K562 (cell line): ENCODE measurements around the gene FANCG. TPM values are rescaled to one million over a fixed set of nuclear protein-coding genes. Genes with fewer than 3 reads are reported as not detected.

Experiments
- ARID1B ChIP-seq: fragments of 450-650 bp; IDR thresholded peaks from 2 replicates; pipeline ENCODE4 v1.6.1; 2016; ENCODE audit warnings: antibody characterized with exemption, mild to moderate bottlenecking, inconsistent platforms
- CBFA2T3 ChIP-seq: fragments of 450-650 bp; IDR thresholded peaks from 2 replicates; pipeline ENCODE4 v1.6.1; 2017
- GTF3C2 ChIP-seq: IDR thresholded peaks from 3 replicates; pipeline ENCODE4 v1.6.1; 2011; ENCODE audit warnings: borderline replicate concordance, mild to moderate bottlenecking, moderate library complexity; ENCODE audit not compliant: insufficient read length; ENCODE audit errors: extremely low read depth
- IRF1 ChIP-seq: sonication (generic); formaldehyde crosslinking; IDR thresholded peaks from 2 replicates; pipeline ENCODE4 v1.8.0; 2022; ENCODE audit warnings: missing genetic modification reagents, mild to moderate bottlenecking, borderline replicate concordance
- MAX ChIP-seq: sonication (generic); formaldehyde crosslinking; IDR thresholded peaks from 2 replicates; pipeline ENCODE4 v1.9.0; 2022; ENCODE audit warnings: mild to moderate bottlenecking, missing genetic modification reagents
- MED1 ChIP-seq: sonication (generic); formaldehyde crosslinking; IDR thresholded peaks from 2 replicates; pipeline ENCODE4 v1.8.1; 2023; ENCODE audit warnings: missing genetic modification reagents, borderline replicate concordance
- RBM39 ChIP-seq: fragments of 200-400 bp; formaldehyde crosslinking; optimal IDR thresholded peaks from 2 replicates; pipeline ENCODE3; 2018; ENCODE audit warnings: low read depth, low read length
- REST ChIP-seq, 2 experiments: fragments of 450-650 bp; formaldehyde crosslinking in 1 of 2; IDR thresholded peaks; 2 replicates each; pipeline versions ENCODE4 v1.4.0 to v1.6.1; 2014 to 2020; ENCODE audit warnings: mild to moderate bottlenecking in 2 of 2, borderline replicate concordance in 1 of 2, low read depth in 1 of 2
- RFX5 ChIP-seq: IDR thresholded peaks from 2 replicates; pipeline ENCODE4 v1.6.1; 2011; ENCODE audit warnings: low read depth, mild to moderate bottlenecking, improper control_type of control experiment, low read length
- SETDB1 ChIP-seq: IDR thresholded peaks from one replicate; pipeline ENCODE4 v1.6.1; 2012; ENCODE audit warnings: low read length, control low read depth, inconsistent platforms
- SP2 ChIP-seq: IDR thresholded peaks from 2 replicates; pipeline ENCODE4 v1.6.1; 2011; ENCODE audit warnings: mild to moderate bottlenecking, low read depth, low read length, moderate library complexity; ENCODE audit not compliant: poor library complexity, severe bottlenecking; ENCODE audit errors: extremely low read depth
- TFE3 ChIP-seq: fragments of 450-650 bp; formaldehyde crosslinking; IDR thresholded peaks from 2 replicates; pipeline ENCODE4 v1.4.0; 2020; ENCODE audit warnings: mild to moderate bottlenecking, mixed read lengths
- ZNF224 ChIP-seq: sonication (generic); formaldehyde crosslinking; IDR thresholded peaks from 2 replicates; pipeline ENCODE4 v1.8.0; 2022; ENCODE audit warnings: mild to moderate bottlenecking, missing genetic modification reagents
- ZNF507 ChIP-seq: conservative IDR thresholded peaks from 2 replicates; pipeline ENCODE4 v1.6.1; 2017; ENCODE audit warnings: missing genetic modification characterization, missing compliant biosample characterization
- ZNF717 ChIP-seq: fragments of 250-450 bp; sonication (Bioruptor Pico); IDR thresholded peaks from 2 replicates; pipeline ENCODE4 v1.5.0; 2021
- polyA plus RNA-seq, 8 experiments: library from polyadenylated mRNA; depleted of rRNA in 4 of 8; stranded (reverse) in 5 of 8; unstranded in 3 of 8; fragments of >200 nt; fragmentation: Nextera tagmentation in 2 of 8; fragmentation: Illumina TruSeq in 1 of 8; extraction: Ambion mirVana in 2 of 8; extraction: Trizol in 1 of 8; gene quantifications; 2 replicates each; pipeline versions ENCODE4 v1.2.1 to v1.2.3, GENCODE V29; 2011 to 2014; ENCODE audit warnings: inconsistent platforms in 1 of 8, missing spikeins in 1 of 8
- total RNA-seq, 7 experiments: library from RNA; depleted of rRNA in 6 of 7; stranded (reverse); fragments of >200 nt in 6 of 7; fragmentation: Illumina TruSeq in 2 of 7; extraction: Trizol in 2 of 7; gene quantifications; 2 replicates each; pipeline versions ENCODE4 v1.2.1 to v1.2.3, GENCODE V29; 2011 to 2021; ENCODE audit warnings: low replicate concordance in 1 of 7

FANCG gene
- total and polyA plus RNA-seq, 9 of the 15 experiments (the other 6 are each of a cell fraction or from before 2014, with no cell fraction given) = 7.5 to 43.9 (median 31.0) TPM

- TF ChIP-seq TFE3 (CRISPR knock-in tag) = no peak
- TF ChIP-seq ZNF224 (CRISPR knock-in tag) = no peak
- TF ChIP-seq CBFA2T3 = peak; percentile 80
- no peak for TF ChIP-seq MAX (CRISPR knock-in tag)
- TF ChIP-seq SP2 = no peak
- no peak for TF ChIP-seq RBM39
- no peak for TF ChIP-seq MED1 (CRISPR knock-in tag)
- no peak for TF ChIP-seq REST (IDR thresholded peaks at IDR 0.05; ENCODE audit: borderline replicate concordance)
- no peak for TF ChIP-seq REST (CRISPR knock-in tag; IDR thresholded peaks at IDR 0.05; ENCODE audit: low read depth)
- TF ChIP-seq ZNF717 = no peak
- TF ChIP-seq ZNF507 (tag) = no peak
- TF ChIP-seq SETDB1 = no peak
- no peak for TF ChIP-seq RFX5
- no peak for TF ChIP-seq GTF3C2
- peak; percentile 62 for TF ChIP-seq ARID1B
- no peak for TF ChIP-seq IRF1
Measured at GRCh38 chr9:35026671-35027070, 53.1 kb downstream of the FANCG start (continued).
